K562 (cell line): ENCODE data around the gene VRK3. TPM values are rescaled to one million over a fixed set of nuclear protein-coding genes. Genes with fewer than 3 reads are reported as not detected.

Experiments
- CBX1 ChIP-seq: sonication (generic); IDR thresholded peaks from 2 replicates; pipeline ENCODE4 v1.6.1; 2016; ENCODE audit warnings: antibody characterized with exemption, low read depth, mild to moderate bottlenecking
- CREM ChIP-seq: IDR thresholded peaks from 2 replicates; pipeline ENCODE4 v1.6.1; 2014; ENCODE audit warnings: antibody characterized with exemption, low read depth
- DPF2 ChIP-seq: fragments of 450-650 bp; IDR thresholded peaks from 2 replicates; pipeline ENCODE4 v1.6.1; 2016
- KLF13 ChIP-seq: fragments of 450-650 bp; IDR thresholded peaks from 2 replicates; pipeline ENCODE4 v1.6.1; 2016; ENCODE audit warnings: missing genetic modification characterization, low read depth, mild to moderate bottlenecking, missing compliant biosample characterization, moderate library complexity, borderline replicate concordance
- MAFG ChIP-seq: fragments of 450-650 bp; conservative IDR thresholded peaks from 2 replicates; pipeline ENCODE4 v1.6.1; 2016; ENCODE audit warnings: missing genetic modification characterization, missing compliant biosample characterization
- PCBP1 ChIP-seq: fragments of 200-400 bp; formaldehyde crosslinking; IDR thresholded peaks from 2 replicates; pipeline ENCODE4 v1.6.1; 2018; ENCODE audit warnings: mild to moderate bottlenecking, low read depth, low read length; ENCODE audit not compliant: poor library complexity, severe bottlenecking
- RNF2 ChIP-seq: sonication (generic); IDR thresholded peaks from 2 replicates; pipeline ENCODE4 v1.6.1; 2016
- TAF7 ChIP-seq: fragments of 450-650 bp; IDR thresholded peaks from 2 replicates; pipeline ENCODE4 v1.6.1; 2016; ENCODE audit warnings: missing genetic modification characterization, missing compliant biosample characterization
- ZKSCAN3 ChIP-seq: fragments of 250-450 bp; sonication (Bioruptor Pico); IDR thresholded peaks from 2 replicates; pipeline ENCODE4 v1.4.0; 2020
- ZSCAN32 ChIP-seq: fragments of 450-650 bp; formaldehyde crosslinking; IDR thresholded peaks from 2 replicates; pipeline ENCODE4 v1.4.0; 2020; ENCODE audit warnings: mild to moderate bottlenecking, moderate library complexity
- polyA plus RNA-seq, 8 experiments: library from polyadenylated mRNA; depleted of rRNA in 4 of 8; stranded (reverse) in 5 of 8; unstranded in 3 of 8; fragments of >200 nt; fragmentation: Nextera tagmentation in 2 of 8; fragmentation: Illumina TruSeq in 1 of 8; extraction: Ambion mirVana in 2 of 8; extraction: Trizol in 1 of 8; gene quantifications; 2 replicates each; pipeline versions ENCODE4 v1.2.1 to v1.2.3, GENCODE V29; 2011 to 2014; ENCODE audit warnings: inconsistent platforms in 1 of 8, missing spikeins in 1 of 8
- total RNA-seq, 7 experiments: library from RNA; depleted of rRNA in 6 of 7; stranded (reverse); fragments of >200 nt in 6 of 7; fragmentation: Illumina TruSeq in 2 of 7; extraction: Trizol in 2 of 7; gene quantifications; 2 replicates each; pipeline versions ENCODE4 v1.2.1 to v1.2.3, GENCODE V29; 2011 to 2021; ENCODE audit warnings: low replicate concordance in 1 of 7
- TF ChIP-seq, protein P1 (sequence below): fragments of 450-650 bp; formaldehyde crosslinking; conservative IDR thresholded peaks from 2 replicates; pipeline ENCODE4 v1.4.0; 2022; ENCODE audit warnings: mild to moderate bottlenecking, missing genetic modification characterization
- TF ChIP-seq, protein P2 (sequence below): fragments of 450-650 bp; IDR thresholded peaks from 2 replicates; pipeline ENCODE4 v1.6.1; 2014; ENCODE audit warnings: low read depth, mild to moderate bottlenecking, moderate library complexity, borderline replicate concordance
- TF ChIP-seq, protein P3 (sequence below): fragments of 450-650 bp; conservative IDR thresholded peaks from 2 replicates; pipeline ENCODE4 v1.6.1; 2016; ENCODE audit warnings: missing genetic modification characterization, low read depth, mild to moderate bottlenecking, control low read depth, missing compliant biosample characterization
- TF ChIP-seq, protein P4 (sequence below), 2 experiments: fragments of 450-650 bp; formaldehyde crosslinking in 1 of 2; IDR thresholded peaks; 2 replicates each; pipeline versions ENCODE4 v1.4.0 to v1.6.1; 2014 to 2020; ENCODE audit warnings: mild to moderate bottlenecking in 2 of 2, borderline replicate concordance in 1 of 2, low read depth in 1 of 2

The VRK3 gene
- total and polyA plus RNA-seq, 9 of the 15 experiments (the other 6 are each of a cell fraction or from before 2014, with no cell fraction given), result 25.6 to 94.3 (median 42.9) TPM

DNA sequence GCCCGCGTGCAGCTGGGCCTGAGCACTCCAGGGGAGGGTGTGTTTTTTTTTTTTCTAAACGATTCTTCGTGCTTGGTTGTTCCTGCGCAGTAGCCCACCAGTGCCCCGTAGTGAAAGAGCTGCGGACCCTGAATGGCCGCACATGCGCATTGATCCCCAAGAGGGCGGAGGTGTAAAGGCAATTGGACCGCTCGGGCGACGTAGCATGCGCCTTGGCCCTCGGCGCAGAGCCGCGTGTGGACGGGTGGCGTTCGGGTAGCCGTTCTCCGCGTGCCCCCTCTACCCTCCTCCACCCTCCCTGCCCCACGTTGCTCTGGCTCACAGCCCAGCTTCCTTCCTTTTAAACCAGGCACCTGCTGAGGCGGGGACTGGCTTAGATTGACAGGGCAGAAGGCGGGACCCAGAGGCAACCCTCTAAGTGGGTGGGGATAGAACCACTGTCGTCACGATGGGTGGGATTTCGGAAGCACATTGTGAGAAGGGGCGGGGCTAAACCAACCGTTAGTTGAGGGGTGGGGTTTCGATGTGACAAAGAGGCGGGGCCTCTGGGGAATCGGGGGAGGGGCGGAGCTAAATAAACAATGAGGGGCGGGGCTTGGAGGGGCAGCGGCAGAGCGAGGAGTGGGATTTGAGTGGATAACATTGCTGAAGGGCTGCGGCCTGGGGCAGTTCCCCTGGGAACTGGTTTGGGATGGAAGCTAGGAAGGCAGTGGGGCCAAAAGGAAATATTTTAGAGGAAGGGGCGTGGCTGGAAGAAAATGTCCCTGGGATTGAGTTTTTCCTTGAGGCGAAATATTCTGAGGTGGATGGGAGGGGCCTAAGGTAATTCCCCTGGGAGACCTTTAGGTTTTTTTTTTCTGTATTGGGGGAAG is 95.3 kb downstream of the VRK3 start (continued):
- TF ChIP-seq, protein P1, sequence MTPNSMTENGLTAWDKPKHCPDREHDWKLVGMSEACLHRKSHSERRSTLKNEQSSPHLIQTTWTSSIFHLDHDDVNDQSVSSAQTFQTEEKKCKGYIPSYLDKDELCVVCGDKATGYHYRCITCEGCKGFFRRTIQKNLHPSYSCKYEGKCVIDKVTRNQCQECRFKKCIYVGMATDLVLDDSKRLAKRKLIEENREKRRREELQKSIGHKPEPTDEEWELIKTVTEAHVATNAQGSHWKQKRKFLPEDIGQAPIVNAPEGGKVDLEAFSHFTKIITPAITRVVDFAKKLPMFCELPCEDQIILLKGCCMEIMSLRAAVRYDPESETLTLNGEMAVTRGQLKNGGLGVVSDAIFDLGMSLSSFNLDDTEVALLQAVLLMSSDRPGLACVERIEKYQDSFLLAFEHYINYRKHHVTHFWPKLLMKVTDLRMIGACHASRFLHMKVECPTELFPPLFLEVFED, result peak; percentile 89
- TF ChIP-seq, protein P2, sequence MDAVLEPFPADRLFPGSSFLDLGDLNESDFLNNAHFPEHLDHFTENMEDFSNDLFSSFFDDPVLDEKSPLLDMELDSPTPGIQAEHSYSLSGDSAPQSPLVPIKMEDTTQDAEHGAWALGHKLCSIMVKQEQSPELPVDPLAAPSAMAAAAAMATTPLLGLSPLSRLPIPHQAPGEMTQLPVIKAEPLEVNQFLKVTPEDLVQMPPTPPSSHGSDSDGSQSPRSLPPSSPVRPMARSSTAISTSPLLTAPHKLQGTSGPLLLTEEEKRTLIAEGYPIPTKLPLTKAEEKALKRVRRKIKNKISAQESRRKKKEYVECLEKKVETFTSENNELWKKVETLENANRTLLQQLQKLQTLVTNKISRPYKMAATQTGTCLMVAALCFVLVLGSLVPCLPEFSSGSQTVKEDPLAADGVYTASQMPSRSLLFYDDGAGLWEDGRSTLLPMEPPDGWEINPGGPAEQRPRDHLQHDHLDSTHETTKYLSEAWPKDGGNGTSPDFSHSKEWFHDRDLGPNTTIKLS, result peak; percentile 68; the same call in 1 of the 2 replicates
- peak; percentile 83 for TF ChIP-seq TAF7
- TF ChIP-seq DPF2, result peak; percentile 41; the same call in 1 of the 2 replicates
- TF ChIP-seq, protein P3, sequence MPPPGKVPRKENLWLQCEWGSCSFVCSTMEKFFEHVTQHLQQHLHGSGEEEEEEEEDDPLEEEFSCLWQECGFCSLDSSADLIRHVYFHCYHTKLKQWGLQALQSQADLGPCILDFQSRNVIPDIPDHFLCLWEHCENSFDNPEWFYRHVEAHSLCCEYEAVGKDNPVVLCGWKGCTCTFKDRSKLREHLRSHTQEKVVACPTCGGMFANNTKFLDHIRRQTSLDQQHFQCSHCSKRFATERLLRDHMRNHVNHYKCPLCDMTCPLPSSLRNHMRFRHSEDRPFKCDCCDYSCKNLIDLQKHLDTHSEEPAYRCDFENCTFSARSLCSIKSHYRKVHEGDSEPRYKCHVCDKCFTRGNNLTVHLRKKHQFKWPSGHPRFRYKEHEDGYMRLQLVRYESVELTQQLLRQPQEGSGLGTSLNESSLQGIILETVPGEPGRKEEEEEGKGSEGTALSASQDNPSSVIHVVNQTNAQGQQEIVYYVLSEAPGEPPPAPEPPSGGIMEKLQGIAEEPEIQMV (tag), result no peak
- peak; percentile 22; the same call in 1 of the 2 replicates for TF ChIP-seq CBX1
- TF ChIP-seq RNF2, result peak; percentile 62
- TF ChIP-seq, protein P4, sequence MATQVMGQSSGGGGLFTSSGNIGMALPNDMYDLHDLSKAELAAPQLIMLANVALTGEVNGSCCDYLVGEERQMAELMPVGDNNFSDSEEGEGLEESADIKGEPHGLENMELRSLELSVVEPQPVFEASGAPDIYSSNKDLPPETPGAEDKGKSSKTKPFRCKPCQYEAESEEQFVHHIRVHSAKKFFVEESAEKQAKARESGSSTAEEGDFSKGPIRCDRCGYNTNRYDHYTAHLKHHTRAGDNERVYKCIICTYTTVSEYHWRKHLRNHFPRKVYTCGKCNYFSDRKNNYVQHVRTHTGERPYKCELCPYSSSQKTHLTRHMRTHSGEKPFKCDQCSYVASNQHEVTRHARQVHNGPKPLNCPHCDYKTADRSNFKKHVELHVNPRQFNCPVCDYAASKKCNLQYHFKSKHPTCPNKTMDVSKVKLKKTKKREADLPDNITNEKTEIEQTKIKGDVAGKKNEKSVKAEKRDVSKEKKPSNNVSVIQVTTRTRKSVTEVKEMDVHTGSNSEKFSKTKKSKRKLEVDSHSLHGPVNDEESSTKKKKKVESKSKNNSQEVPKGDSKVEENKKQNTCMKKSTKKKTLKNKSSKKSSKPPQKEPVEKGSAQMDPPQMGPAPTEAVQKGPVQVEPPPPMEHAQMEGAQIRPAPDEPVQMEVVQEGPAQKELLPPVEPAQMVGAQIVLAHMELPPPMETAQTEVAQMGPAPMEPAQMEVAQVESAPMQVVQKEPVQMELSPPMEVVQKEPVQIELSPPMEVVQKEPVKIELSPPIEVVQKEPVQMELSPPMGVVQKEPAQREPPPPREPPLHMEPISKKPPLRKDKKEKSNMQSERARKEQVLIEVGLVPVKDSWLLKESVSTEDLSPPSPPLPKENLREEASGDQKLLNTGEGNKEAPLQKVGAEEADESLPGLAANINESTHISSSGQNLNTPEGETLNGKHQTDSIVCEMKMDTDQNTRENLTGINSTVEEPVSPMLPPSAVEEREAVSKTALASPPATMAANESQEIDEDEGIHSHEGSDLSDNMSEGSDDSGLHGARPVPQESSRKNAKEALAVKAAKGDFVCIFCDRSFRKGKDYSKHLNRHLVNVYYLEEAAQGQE (IDR thresholded peaks at IDR 0.05; ENCODE audit: borderline replicate concordance), result no peak
- TF ChIP-seq, protein P4 (CRISPR knock-in tag; IDR thresholded peaks at IDR 0.05; ENCODE audit: low read depth), result no peak
- TF ChIP-seq ZKSCAN3 (CRISPR knock-in tag), result no peak
- no peak for TF ChIP-seq MAFG (tag)
- TF ChIP-seq ZSCAN32 (CRISPR knock-in tag), result 0 out of 2 replicates have a peak, but pooled peaks have one; percentile 43
- TF ChIP-seq KLF13, result 0 out of 2 replicates have a peak, but pooled peaks have one; percentile 5
- TF ChIP-seq CREM, result peak; percentile 75
- peak; percentile 43 for TF ChIP-seq PCBP1
